ENCODE data around the gene USP6NL. TPM values are rescaled to one million over a fixed set of nuclear protein-coding genes. Genes with fewer than 3 reads are reported as not detected.
A peak's percentile ranks its signal among the peaks of the same experiment; 100 is the strongest.

Gene USP6NL
- total and polyA plus RNA-seq, 9 of the 15 experiments (the other 6 are each of a cell fraction or from before 2014, with no cell fraction given) = 3.2 to 26.6 (median 19.8) TPM

DNA sequence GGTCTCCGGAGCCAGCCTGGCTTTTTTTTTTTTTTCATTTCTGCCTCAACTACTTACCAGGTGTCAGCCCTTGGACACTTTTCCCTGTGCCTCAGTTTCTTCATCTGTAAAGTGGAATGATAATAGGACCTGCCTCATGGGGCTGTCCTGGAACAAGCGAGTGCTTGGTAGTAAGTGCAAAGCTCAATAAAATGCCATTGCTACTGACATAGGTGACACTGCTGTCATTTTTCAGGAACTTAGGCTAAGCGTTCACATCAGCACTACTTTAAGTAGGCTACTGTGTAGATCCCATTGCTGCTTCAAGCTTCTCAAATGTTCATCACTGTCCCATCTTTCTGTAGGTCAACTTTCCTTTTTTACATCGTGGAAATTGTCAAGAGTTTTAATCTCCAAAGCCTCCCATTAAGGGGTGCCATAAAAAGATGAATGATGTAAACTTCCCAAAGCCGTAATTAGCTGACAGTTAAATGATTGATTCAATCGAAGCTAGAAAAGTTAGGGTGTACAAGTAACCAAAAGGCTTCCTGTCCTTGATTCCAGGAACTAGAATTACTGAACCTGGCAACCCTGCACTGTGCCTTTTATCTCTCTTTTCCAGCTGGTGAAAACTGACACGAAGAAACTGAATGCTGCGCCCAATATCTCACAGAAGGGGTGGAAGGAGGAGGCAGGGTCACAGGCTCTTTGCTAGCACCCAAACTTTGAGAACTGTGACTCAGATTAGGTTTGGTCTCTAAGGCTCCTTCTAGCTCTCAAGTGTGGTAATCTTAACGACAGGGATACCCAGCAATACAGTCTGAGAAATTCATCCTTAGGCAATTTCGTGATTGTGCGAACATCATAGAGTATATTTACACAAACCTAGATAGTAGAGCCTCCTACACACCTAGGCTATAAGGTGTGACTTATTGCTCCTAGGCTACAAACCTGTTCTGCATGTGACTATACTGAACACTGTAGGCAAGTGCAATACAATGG, 861 bp upstream of the USP6NL start (continued):
- TF ChIP-seq SRF (CRISPR knock-in tag; IDR thresholded peaks at IDR 0.05) = no peak
- TF ChIP-seq SMARCE1 (IDR thresholded peaks at IDR 0.05) = peak; percentile 97
- peak in 1 of 2 experiments; percentile 88; a peak in 3 of 4 replicates for TF ChIP-seq RCOR1 (IDR thresholded peaks at IDR 0.05; ENCODE audit: borderline replicate concordance in 1 of 2, low read depth in 2 of 2, low read length in 2 of 2)
- TF ChIP-seq FIP1L1 (IDR thresholded peaks at IDR 0.05; ENCODE audit: low read depth, low read length, poor library complexity, severe bottlenecking) = no peak
- no peak for TF ChIP-seq PTTG1 (tag; IDR thresholded peaks at IDR 0.05; ENCODE audit: low read depth)
- TF ChIP-seq, protein P1, sequence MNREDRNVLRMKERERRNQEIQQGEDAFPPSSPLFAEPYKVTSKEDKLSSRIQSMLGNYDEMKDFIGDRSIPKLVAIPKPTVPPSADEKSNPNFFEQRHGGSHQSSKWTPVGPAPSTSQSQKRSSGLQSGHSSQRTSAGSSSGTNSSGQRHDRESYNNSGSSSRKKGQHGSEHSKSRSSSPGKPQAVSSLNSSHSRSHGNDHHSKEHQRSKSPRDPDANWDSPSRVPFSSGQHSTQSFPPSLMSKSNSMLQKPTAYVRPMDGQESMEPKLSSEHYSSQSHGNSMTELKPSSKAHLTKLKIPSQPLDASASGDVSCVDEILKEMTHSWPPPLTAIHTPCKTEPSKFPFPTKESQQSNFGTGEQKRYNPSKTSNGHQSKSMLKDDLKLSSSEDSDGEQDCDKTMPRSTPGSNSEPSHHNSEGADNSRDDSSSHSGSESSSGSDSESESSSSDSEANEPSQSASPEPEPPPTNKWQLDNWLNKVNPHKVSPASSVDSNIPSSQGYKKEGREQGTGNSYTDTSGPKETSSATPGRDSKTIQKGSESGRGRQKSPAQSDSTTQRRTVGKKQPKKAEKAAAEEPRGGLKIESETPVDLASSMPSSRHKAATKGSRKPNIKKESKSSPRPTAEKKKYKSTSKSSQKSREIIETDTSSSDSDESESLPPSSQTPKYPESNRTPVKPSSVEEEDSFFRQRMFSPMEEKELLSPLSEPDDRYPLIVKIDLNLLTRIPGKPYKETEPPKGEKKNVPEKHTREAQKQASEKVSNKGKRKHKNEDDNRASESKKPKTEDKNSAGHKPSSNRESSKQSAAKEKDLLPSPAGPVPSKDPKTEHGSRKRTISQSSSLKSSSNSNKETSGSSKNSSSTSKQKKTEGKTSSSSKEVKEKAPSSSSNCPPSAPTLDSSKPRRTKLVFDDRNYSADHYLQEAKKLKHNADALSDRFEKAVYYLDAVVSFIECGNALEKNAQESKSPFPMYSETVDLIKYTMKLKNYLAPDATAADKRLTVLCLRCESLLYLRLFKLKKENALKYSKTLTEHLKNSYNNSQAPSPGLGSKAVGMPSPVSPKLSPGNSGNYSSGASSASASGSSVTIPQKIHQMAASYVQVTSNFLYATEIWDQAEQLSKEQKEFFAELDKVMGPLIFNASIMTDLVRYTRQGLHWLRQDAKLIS (CRISPR knock-in tag; IDR thresholded peaks at IDR 0.05) = no peak
- peak; percentile 43; the same call in 1 of the 2 replicates for TF ChIP-seq TAF7 (tag; IDR thresholded peaks at IDR 0.05)
- TF ChIP-seq ZNF133 (CRISPR knock-in tag; IDR thresholded peaks at IDR 0.05) = no peak
- TF ChIP-seq ZNF707 (CRISPR knock-in tag; conservative IDR thresholded peaks at IDR 0.05) = no peak
- TF ChIP-seq, protein P2, sequence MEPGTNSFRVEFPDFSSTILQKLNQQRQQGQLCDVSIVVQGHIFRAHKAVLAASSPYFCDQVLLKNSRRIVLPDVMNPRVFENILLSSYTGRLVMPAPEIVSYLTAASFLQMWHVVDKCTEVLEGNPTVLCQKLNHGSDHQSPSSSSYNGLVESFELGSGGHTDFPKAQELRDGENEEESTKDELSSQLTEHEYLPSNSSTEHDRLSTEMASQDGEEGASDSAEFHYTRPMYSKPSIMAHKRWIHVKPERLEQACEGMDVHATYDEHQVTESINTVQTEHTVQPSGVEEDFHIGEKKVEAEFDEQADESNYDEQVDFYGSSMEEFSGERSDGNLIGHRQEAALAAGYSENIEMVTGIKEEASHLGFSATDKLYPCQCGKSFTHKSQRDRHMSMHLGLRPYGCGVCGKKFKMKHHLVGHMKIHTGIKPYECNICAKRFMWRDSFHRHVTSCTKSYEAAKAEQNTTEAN (CRISPR knock-in tag; IDR thresholded peaks at IDR 0.05) = no peak; the same call in 1 of the 2 replicates
- TF ChIP-seq SMAD4 (CRISPR knock-in tag; conservative IDR thresholded peaks at IDR 0.05) = peak; percentile 72
- 0 out of 2 replicates have a peak, but pooled peaks have one; percentile 59 for TF ChIP-seq ZC3H4 (CRISPR knock-in tag; IDR thresholded peaks at IDR 0.05; ENCODE audit: borderline replicate concordance)
- no peak for TF ChIP-seq ATF1 (CRISPR knock-in tag; IDR thresholded peaks at IDR 0.05)
- no peak; the same call in 1 of the 2 replicates for TF ChIP-seq ATF1 (tag; IDR thresholded peaks at IDR 0.05)
- TF ChIP-seq ZFX (CRISPR knock-in tag; IDR thresholded peaks at IDR 0.05) = no peak
- TF ChIP-seq ELF4 (CRISPR knock-in tag; IDR thresholded peaks at IDR 0.05) = peak; percentile 21; the same call in 1 of the 2 replicates
- no peak for TF ChIP-seq MCM5 (IDR thresholded peaks at IDR 0.05; ENCODE audit: low read depth)
- peak; percentile 73 for TF ChIP-seq ZNF24 (IDR thresholded peaks at IDR 0.05)
- TF ChIP-seq MEF2A (IDR thresholded peaks at IDR 0.05; ENCODE audit: control insufficient read depth, low read depth, low read length) = peak; percentile 50; the same call in 1 of the 2 replicates
- TF ChIP-seq SMARCB1 (IDR thresholded peaks at IDR 0.05; ENCODE audit: insufficient read length, low read depth) = no peak
- TF ChIP-seq CBX8 (IDR thresholded peaks at IDR 0.05; ENCODE audit: borderline replicate concordance, extremely low read depth, low read depth, low read length, poor library complexity, severe bottlenecking) = no peak
- no peak for TF ChIP-seq POLR2G (IDR thresholded peaks at IDR 0.05; ENCODE audit: low read depth, low read length)
- TF ChIP-seq RAD51 (IDR thresholded peaks at IDR 0.05; ENCODE audit: borderline replicate concordance, low read depth) = peak; percentile 32; the same call in 1 of the 2 replicates
